ENCODE measurements around the gene CCDC91.

CCDC91 gene

GRCh38 chr12:28190321-28191050 is at the start of gene CCDC91:
Gene CCDC91, plus strand, starts transcription at chr12:28190456. Its CDS starts 66,760 bp downstream, at chr12:28257216.
- CTCF ChIA-PET = interaction anchor here (0.6 kb wide), 1 partner anchor 805 kb away, joined by 3 read pairs; no protein-coding TSS in a partner anchor

GRCh38 chr12:28144059-28144458 is 46.2 kb upstream of the CCDC91 start:
- CTCF ChIA-PET = no interaction called here
- POLR2A ChIA-PET = no interaction called here
- TF ChIP-seq L3MBTL2 (conservative IDR thresholded peaks at IDR 0.05) (no peak), TARDBP (IDR thresholded peaks at IDR 0.05) (no peak), ELF4 (IDR thresholded peaks at IDR 0.05) (no peak), FOXK2 (IDR thresholded peaks at IDR 0.05) (no peak), LEF1 (IDR thresholded peaks at IDR 0.05; ENCODE audit: borderline replicate concordance) (no peak), BHLHE40 (IDR thresholded peaks at IDR 0.05; ENCODE audit: borderline replicate concordance) (no peak), FOXM1 (IDR thresholded peaks at IDR 0.05; ENCODE audit: borderline replicate concordance) (no peak), SUZ12 (IDR thresholded peaks at IDR 0.05) (no peak), ZNF384 (IDR thresholded peaks at IDR 0.05) (no peak), ARNT (IDR thresholded peaks at IDR 0.05) (no peak), NFRKB (IDR thresholded peaks at IDR 0.05) (no peak), SP1 (IDR thresholded peaks at IDR 0.05) (no peak), PKNOX1 (IDR thresholded peaks at IDR 0.05) (no peak)
- no peak for DNase-seq (ENCODE audit: extremely low spot score)

More at GRCh38 chr12:28190321-28191050, at the start of gene CCDC91:
- POLR2A ChIA-PET = interaction anchor here (0.9 to 1.4 kb wide), 4 partner anchors 17 to 222 kb away, joined by 3 read pairs; no protein-coding TSS in a partner anchor
- peak; percentile 76 for DNase-seq (ENCODE audit: extremely low spot score)
- TF ChIP-seq TARDBP (IDR thresholded peaks at IDR 0.05) = peak; percentile 37; the same call in 1 of the 2 replicates
- TF ChIP-seq PKNOX1 (IDR thresholded peaks at IDR 0.05) = peak; percentile 98
- TF ChIP-seq L3MBTL2 (conservative IDR thresholded peaks at IDR 0.05) = peak; percentile 94
- TF ChIP-seq FOXA1 (IDR thresholded peaks at IDR 0.05) = no peak
- no peak for TF ChIP-seq SUZ12 (IDR thresholded peaks at IDR 0.05)
- TF ChIP-seq LEF1 (IDR thresholded peaks at IDR 0.05; ENCODE audit: borderline replicate concordance) = no peak
- peak; percentile 80 for TF ChIP-seq FOXK2 (IDR thresholded peaks at IDR 0.05)
- no peak for TF ChIP-seq ZNF384 (IDR thresholded peaks at IDR 0.05)
- peak; percentile 30; the same call in 1 of the 2 replicates for TF ChIP-seq ELF4 (IDR thresholded peaks at IDR 0.05)
- TF ChIP-seq ARNT (IDR thresholded peaks at IDR 0.05) = no peak
- TF ChIP-seq BHLHE40 (IDR thresholded peaks at IDR 0.05; ENCODE audit: borderline replicate concordance) = no peak
- TF ChIP-seq HDGF (IDR thresholded peaks at IDR 0.05; ENCODE audit: borderline replicate concordance) = no peak
- no peak for TF ChIP-seq FOXM1 (IDR thresholded peaks at IDR 0.05; ENCODE audit: borderline replicate concordance)
- no peak for TF ChIP-seq CTBP1 (IDR thresholded peaks at IDR 0.05; ENCODE audit: borderline replicate concordance)
- TF ChIP-seq NFRKB (IDR thresholded peaks at IDR 0.05) = no peak
- no peak for TF ChIP-seq SP1 (IDR thresholded peaks at IDR 0.05)

GRCh38 chr12:28144532-28144931 is 45.7 kb upstream of the CCDC91 start:
- ChIA-PET CTCF (no interaction called here), POLR2A (no interaction called here)
- no peak for DNase-seq (ENCODE audit: extremely low spot score)
- TF ChIP-seq CTBP1 (IDR thresholded peaks at IDR 0.05; ENCODE audit: borderline replicate concordance) (no peak), PKNOX1 (IDR thresholded peaks at IDR 0.05) (no peak), ELF4 (IDR thresholded peaks at IDR 0.05) (no peak), FOXA1 (IDR thresholded peaks at IDR 0.05) (no peak), BHLHE40 (IDR thresholded peaks at IDR 0.05; ENCODE audit: borderline replicate concordance) (no peak), NFRKB (IDR thresholded peaks at IDR 0.05) (no peak), SUZ12 (IDR thresholded peaks at IDR 0.05) (no peak), HDGF (IDR thresholded peaks at IDR 0.05; ENCODE audit: borderline replicate concordance) (no peak)

- POLR2A ChIA-PET = no interaction called here
- TF ChIP-seq HDGF (IDR thresholded peaks at IDR 0.05; ENCODE audit: borderline replicate concordance) = no peak
- TF ChIP-seq TARDBP (IDR thresholded peaks at IDR 0.05) = no peak
- no peak for TF ChIP-seq ARNT (IDR thresholded peaks at IDR 0.05)
- no peak for TF ChIP-seq BHLHE40 (IDR thresholded peaks at IDR 0.05; ENCODE audit: borderline replicate concordance)
- no peak for TF ChIP-seq L3MBTL2 (conservative IDR thresholded peaks at IDR 0.05)
- no peak for TF ChIP-seq SUZ12 (IDR thresholded peaks at IDR 0.05)
- no peak for DNase-seq (ENCODE audit: extremely low spot score)
- CTCF ChIA-PET = no interaction called here
Observed at GRCh38 chr12:28145216-28145615, 45.0 kb upstream of the CCDC91 start.

GRCh38 chr12:28149279-28149678 is 41.0 kb upstream of the CCDC91 start:
- DNase-seq (ENCODE audit: extremely low spot score) = no peak
- TF ChIP-seq FOXM1 (IDR thresholded peaks at IDR 0.05; ENCODE audit: borderline replicate concordance) = no peak
- TF ChIP-seq CTBP1 (IDR thresholded peaks at IDR 0.05; ENCODE audit: borderline replicate concordance) = no peak
- TF ChIP-seq ELF4 (IDR thresholded peaks at IDR 0.05) = no peak
- TF ChIP-seq L3MBTL2 (conservative IDR thresholded peaks at IDR 0.05) = no peak
- TF ChIP-seq HDGF (IDR thresholded peaks at IDR 0.05; ENCODE audit: borderline replicate concordance) = no peak
- no peak for TF ChIP-seq SUZ12 (IDR thresholded peaks at IDR 0.05)
- TF ChIP-seq SP1 (IDR thresholded peaks at IDR 0.05) = no peak
- no peak for TF ChIP-seq BHLHE40 (IDR thresholded peaks at IDR 0.05; ENCODE audit: borderline replicate concordance)
- TF ChIP-seq TARDBP (IDR thresholded peaks at IDR 0.05) = no peak
- no peak for TF ChIP-seq PKNOX1 (IDR thresholded peaks at IDR 0.05)
- no peak for TF ChIP-seq ZNF384 (IDR thresholded peaks at IDR 0.05)
- TF ChIP-seq ARNT (IDR thresholded peaks at IDR 0.05) = no peak
- TF ChIP-seq FOXK2 (IDR thresholded peaks at IDR 0.05) = no peak
- TF ChIP-seq FOXA1 (IDR thresholded peaks at IDR 0.05) = no peak
- TF ChIP-seq NFRKB (IDR thresholded peaks at IDR 0.05) = no peak
- ChIA-PET CTCF (no interaction called here), POLR2A (no interaction called here)
